Skin epidermis (tissue), 12 donors: ENCODE data around the gene ZC3H14.

Experiments
- H3K27ac ChIP-seq, 21 experiments: fragments of 200-600 bp; sonication (generic) in 11 of 21; one replicate each; pipeline ENCODE4 v1.5.0; 2020; ENCODE audit warnings: mild to moderate bottlenecking in 3 of 21, inconsistent platforms in 2 of 21, moderate library complexity in 2 of 21
- H3K4me3 ChIP-seq, 7 experiments: fragments of 200-600 bp; sonication (generic) in 2 of 7; one replicate each; pipeline ENCODE4 v1.5.0; 2020; ENCODE audit warnings: inconsistent platforms in 2 of 7, mild to moderate bottlenecking in 2 of 7, moderate library complexity in 1 of 7

Gene ZC3H14

DNA sequence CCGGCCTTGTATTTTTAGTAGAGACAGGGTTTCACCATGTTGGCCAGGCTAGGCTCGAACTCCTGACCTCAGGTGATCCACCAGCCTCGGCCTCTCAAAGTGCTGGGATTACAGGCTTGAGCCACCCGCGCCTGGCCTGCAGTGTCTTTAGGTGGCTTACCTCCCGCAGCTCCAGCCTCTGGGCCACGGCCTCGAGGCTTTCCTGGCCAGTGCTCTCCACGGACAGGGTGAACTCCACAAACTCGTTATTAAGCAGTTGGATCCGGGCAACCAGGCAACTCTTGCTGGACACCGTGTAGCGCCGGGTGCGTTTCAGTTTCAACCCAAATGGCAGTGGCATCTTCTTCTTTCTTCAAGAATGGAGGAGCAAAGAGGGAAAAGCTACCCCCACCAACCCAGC is 12.8 kb upstream of the ZC3H14 start:
- Histone ChIP-seq H3K27ac (no peak overlapping the region), H3K4me3 (no peak overlapping the region)

DNA sequence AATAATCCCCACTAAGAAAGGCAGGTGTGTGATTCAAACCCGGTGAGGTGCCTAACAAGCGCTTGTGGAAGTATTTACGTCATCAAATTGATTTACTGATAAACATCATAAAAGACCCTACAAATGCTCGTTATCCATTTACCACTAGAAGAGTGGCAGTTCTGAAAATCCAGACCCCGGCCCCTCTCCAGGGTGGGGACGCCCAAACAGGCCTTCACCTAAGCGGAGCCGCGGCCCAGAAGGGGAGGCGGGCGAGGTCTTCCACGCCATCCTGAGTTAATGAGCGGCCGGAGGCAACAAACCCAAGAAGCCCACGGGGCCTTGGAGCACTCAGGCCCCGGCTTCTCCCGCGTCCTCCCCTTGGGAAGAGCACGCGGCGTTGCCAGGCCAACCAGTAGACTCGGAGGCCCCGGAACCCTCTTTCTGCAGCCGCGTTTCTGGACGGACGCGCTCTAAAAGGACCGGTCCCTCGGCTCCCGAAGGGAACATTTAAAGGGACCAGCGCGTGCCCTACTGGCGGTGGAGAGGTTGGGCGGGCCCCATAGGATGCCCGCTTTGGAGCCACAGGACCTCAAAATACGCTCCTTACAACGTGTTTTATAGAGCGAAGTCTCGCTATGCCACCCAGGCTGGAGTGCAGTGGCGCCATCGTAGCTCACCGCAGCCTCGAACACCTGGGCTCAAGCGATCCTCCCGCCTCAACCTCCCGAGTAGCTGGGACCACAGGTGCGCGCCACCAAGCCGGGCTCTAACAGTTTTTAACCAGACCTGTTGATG is 11.6 kb upstream of the ZC3H14 start:
- Histone ChIP-seq H3K4me3 (peak overlapping the region; percentile 37 to 70 (median 53)), H3K27ac (peak overlapping the region in 17 of 21 experiments; percentile 6 to 88 (median 53))

DNA sequence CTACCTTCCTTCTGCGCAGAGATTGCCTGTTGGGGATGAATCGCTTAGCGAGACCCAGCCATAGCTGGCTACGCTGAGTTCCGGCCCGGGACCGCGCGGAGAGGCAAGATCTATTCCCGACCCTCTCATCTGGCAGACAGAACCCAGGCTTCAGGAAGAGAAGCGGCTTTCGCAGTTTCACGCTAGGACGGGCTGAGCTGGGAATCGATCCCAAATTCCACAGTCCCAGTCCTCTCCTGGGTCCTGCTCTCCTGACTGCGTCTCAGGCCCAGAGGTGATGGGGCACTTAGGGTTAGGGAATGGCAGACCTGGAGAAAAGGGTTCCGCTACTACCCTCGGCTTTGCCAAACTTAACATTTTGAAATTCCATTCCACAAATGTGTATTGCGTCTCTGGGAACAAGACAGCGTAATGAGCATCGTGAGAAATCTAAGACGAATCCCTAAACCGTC is 10.8 kb upstream of the ZC3H14 start:
- peak overlapping the region; percentile 37 to 70 (median 53) for H3K4me3 ChIP-seq
- peak overlapping the region in 15 of 21 experiments; percentile 6 to 88 (median 62) for H3K27ac ChIP-seq

- Histone ChIP-seq H3K27ac (no peak overlapping the region), H3K4me3 (no peak overlapping the region)
These were observed 10.0 kb upstream of the ZC3H14 start for GRCh38 chr14:88552876-88553275.

- peak overlapping the region; percentile 53 to 93 (median 81) for H3K27ac ChIP-seq
- peak overlapping the region; percentile 42 to 72 (median 54) for H3K4me3 ChIP-seq
These were observed 8.9 kb upstream of the ZC3H14 start for GRCh38 chr14:88553886-88554456.

GRCh38 chr14:88554457-88555286 is 8.2 kb upstream of the ZC3H14 start, which contains the start of gene PTPN21:
PTPN21 (minus strand) TSS chr14:88555007; CDS start chr14:88550417, 4,590 bp downstream.
- Histone ChIP-seq H3K4me3 (peak within 1 kb of the TSS; percentile 42 to 72 (median 54)), H3K27ac (peak within 1 kb of the TSS; percentile 56 to 93 (median 81))

- H3K27ac ChIP-seq: peak overlapping the region in 1 of 21 experiments; percentile 29
- no peak overlapping the region for H3K4me3 ChIP-seq
These were observed 6.3 kb upstream of the ZC3H14 start for GRCh38 chr14:88556581-88556980.

DNA sequence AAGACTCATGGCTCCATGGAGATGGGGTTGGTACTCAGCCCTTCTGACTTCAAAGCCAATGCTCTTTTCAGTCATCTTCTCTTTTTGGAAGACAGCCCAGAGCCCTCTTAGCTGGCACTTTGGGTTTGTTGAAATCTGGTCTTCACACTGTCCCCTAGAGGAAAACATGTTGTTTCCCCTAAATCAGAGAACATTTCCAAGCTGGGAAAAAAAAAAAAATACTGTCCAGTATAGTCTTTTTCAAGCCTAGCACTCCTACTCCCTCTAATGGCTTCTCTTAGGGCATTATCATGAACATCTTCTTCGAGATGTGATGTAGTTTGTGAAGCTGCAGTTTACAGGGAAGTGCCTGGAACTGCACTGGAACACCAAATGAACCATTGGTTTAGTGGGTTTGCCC is 3.0 kb upstream of the ZC3H14 start:
- Histone ChIP-seq H3K4me3 (no peak overlapping the region), H3K27ac (no peak overlapping the region)

DNA sequence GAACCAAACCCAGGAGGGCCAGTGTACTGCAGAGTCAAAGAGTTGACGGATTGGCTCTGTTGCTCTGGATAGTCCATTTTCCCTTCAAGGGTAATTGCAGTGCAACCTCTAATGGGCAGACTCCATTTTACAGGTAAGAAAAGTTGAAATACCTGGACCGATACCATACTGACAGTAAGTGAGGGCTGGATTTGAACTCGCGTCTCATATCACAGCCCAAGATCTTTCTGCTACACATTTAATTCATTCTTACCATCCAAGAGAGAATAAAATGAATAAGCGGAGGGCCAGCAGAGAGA is 356 bp upstream of the ZC3H14 start:
- peak overlapping the region in 17 of 21 experiments; percentile 69 to 97 (median 91) for H3K27ac ChIP-seq
- H3K4me3 ChIP-seq: peak overlapping the region; percentile 66 to 99 (median 86)

DNA sequence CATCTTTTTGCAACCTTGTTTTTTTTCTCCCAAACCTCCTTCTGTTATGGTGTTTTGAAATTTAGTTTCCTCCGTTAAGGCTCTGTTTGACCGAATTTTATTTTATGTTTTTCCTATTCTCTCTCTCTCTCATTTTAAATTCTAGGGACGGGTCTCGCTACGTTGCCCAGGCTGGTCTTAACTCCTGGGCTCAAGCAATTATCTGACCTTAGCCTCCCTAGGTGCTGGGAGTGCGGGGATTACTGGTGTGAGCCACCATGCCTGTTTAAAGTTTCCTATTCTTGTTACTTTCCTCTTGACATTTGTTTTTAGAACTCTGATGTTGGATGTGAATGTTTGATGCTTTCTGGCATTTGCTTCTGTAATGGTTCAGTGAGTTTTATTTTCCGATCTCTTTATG is 1.0 kb downstream of the ZC3H14 start:
- peak overlapping the region in 10 of 21 experiments; percentile 86 to 97 (median 93) for H3K27ac ChIP-seq
- H3K4me3 ChIP-seq: peak overlapping the region; percentile 66 to 99 (median 86)

DNA sequence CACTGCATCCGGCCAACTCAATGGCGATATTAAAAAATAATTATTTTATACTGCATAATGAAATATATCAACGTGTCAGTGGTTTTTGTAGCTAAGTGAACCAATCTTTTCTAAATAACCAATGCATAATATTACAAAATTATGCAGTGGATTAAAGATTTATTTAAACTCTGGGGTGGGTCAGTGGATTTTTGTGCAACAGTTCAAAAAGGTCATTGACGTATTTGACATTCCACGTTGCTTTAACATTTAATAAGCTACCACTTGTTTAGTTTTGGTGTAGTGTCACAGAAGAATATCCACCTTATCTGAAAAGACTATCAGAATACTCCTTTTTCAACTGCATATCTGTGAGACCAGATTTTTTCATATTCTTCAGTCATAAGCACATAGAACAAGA is 2.6 kb downstream of the ZC3H14 start:
- no peak overlapping the region for H3K27ac ChIP-seq
- no peak overlapping the region for H3K4me3 ChIP-seq

- Histone ChIP-seq H3K27ac (no peak overlapping the region), H3K4me3 (no peak overlapping the region)
These were observed 5.4 kb downstream of the ZC3H14 start for GRCh38 chr14:88568196-88568595.

- H3K4me3 ChIP-seq: no peak overlapping the region
These were observed 9.3 kb downstream of the ZC3H14 start for GRCh38 chr14:88572117-88572516.

GRCh38 chr14:88576222-88576621 is 13.4 kb downstream of the ZC3H14 start:
- H3K27ac ChIP-seq: no peak overlapping the region

More at GRCh38 chr14:88572117-88572516, 9.3 kb downstream of the ZC3H14 start:
- no peak overlapping the region for H3K27ac ChIP-seq

DNA sequence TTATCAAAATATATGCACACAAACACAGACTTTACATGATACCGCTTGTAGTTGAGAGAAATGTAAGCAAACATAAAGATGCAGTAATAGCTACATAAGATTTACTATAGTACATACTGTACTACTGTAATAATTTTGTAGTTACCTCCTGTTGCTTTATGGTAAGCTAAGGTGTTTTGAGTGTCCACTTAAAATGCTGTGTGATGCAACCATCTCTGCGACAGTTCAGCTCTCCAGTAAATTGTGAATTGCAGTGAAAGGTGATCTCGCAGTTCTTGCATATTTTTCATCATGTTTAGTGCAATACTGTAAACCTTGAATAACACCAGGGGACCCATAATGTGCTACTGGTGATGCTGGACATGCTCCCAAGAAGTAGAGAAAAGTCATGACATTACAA is 21.6 kb downstream of the ZC3H14 start:
- Histone ChIP-seq H3K27ac (no peak overlapping the region), H3K4me3 (no peak overlapping the region)

More at GRCh38 chr14:88576222-88576621, 13.4 kb downstream of the ZC3H14 start:
- H3K4me3 ChIP-seq: no peak overlapping the region

- Histone ChIP-seq H3K27ac (no peak overlapping the region), H3K4me3 (no peak overlapping the region)
These were observed 25.2 kb downstream of the ZC3H14 start for GRCh38 chr14:88588081-88588480.

DNA sequence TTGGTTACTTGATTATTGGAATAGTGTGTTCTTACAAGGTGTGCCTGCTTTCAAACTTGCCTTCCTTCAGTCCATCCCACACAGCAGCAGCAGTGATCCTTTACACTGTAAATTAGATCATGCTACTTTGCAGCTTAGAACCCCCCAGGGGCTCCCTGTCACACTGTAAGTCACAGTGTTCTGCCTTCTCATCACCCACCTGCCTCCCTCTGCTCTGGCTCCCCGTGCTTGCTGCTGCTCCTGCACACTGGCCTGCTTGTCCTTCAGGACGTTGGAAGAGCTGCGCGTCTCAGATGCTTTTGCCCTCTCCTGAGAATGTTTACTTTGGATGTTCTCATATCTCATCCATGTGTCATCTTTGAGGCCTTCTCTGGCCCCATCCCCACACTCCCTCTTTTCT is 27.3 kb downstream of the ZC3H14 start:
- Histone ChIP-seq H3K27ac (no peak overlapping the region), H3K4me3 (no peak overlapping the region)

GRCh38 chr14:88592031-88592430 is 29.2 kb downstream of the ZC3H14 start:
- no peak overlapping the region for H3K27ac ChIP-seq
- H3K4me3 ChIP-seq: no peak overlapping the region

- H3K4me3 ChIP-seq: no peak overlapping the region
- H3K27ac ChIP-seq: no peak overlapping the region
These were observed 34.2 kb downstream of the ZC3H14 start for GRCh38 chr14:88597038-88597437.

DNA sequence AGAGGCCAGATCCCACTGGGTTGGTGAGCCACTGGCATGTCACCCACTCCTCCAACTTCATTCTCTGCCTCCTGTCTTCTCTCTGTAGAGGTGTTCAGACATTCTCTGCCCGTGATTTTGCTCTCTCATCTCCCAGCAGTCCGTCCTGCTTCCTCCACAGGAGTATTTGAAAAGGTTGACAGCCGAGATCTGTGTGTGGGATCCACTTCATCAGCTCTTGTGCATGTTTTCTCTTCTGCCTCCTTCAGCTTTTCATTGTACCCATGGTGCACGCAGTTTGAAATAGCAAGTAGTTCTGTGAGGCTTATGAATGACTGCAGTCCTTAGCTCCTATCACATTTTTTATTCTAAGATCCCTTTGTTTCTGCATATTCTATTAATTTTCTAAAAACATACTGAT is 34.8 kb downstream of the ZC3H14 start:
- no peak overlapping the region for H3K27ac ChIP-seq
- no peak overlapping the region for H3K4me3 ChIP-seq
